HG03095 (cell line): ENCODE results near the gene RANBP3.
"Not testable (repeated sequence)": the region's sequence is repeated elsewhere in the genome, so short reads cannot be mapped to it uniquely, and the experiment has no call there.

Experiments
- ATAC-seq: cut with Tn5 transposase; IDR thresholded peaks from one replicate; pipeline ENCODE4 v1.9.1; 2021; ENCODE audit warnings: moderate library complexity; ENCODE audit not compliant: unreplicated experiment

The RANBP3 gene

GRCh38 chr19:5891572-5891937 is 86.4 kb downstream of the RANBP3 start:
- no peak for ATAC-seq

- ATAC-seq, result no peak
Observed at GRCh38 chr19:5890099-5890498, 87.8 kb downstream of the RANBP3 start.

- no peak for ATAC-seq
Observed at GRCh38 chr19:5889288-5889971, 88.5 kb downstream of the RANBP3 start.

GRCh38 chr19:5884065-5884811 is 93.7 kb downstream of the RANBP3 start:
- not testable (repeated sequence) for ATAC-seq

GRCh38 chr19:5883157-5883873 is 94.6 kb downstream of the RANBP3 start:
- ATAC-seq, result not testable (repeated sequence)

GRCh38 chr19:5882421-5882968 is 95.4 kb downstream of the RANBP3 start:
- no peak for ATAC-seq

- ATAC-seq, result no peak
Observed at GRCh38 chr19:5881543-5882299, 96.2 kb downstream of the RANBP3 start.

GRCh38 chr19:5880604-5881078 is 97.3 kb downstream of the RANBP3 start:
- ATAC-seq, result no peak

- no peak for ATAC-seq
Observed at GRCh38 chr19:5880196-5880595, 97.7 kb downstream of the RANBP3 start.

- no peak for ATAC-seq
Observed at GRCh38 chr19:5877882-5878281, 100.1 kb downstream of the RANBP3 start.

GRCh38 chr19:5877427-5877826 is 100.5 kb downstream of the RANBP3 start:
- ATAC-seq, result no peak

GRCh38 chr19:5874496-5874895 is 103.4 kb downstream of the RANBP3 start:
- ATAC-seq, result not testable (repeated sequence)

- no peak for ATAC-seq
Observed at GRCh38 chr19:5873617-5874199, 104.2 kb downstream of the RANBP3 start.

- no peak for ATAC-seq
Observed at GRCh38 chr19:5870986-5871394, 107.0 kb downstream of the RANBP3 start.

- no peak for ATAC-seq
Observed at GRCh38 chr19:5867201-5868136, 110.5 kb downstream of the RANBP3 start.
